H1 (cell line): Measurements from ENCODE around the gene HMCN1. TPM values are rescaled to one million over a fixed set of nuclear protein-coding genes. Genes with fewer than 3 reads are reported as not detected.

ENCODE experiments used
- CTCF ChIA-PET: fragments of 300-600 bp; sonication (Branson Sonifier 250); formaldehyde crosslinking; loops from one replicate; lab custom pipeline; 2021; ENCODE audit not compliant: partially characterized antibody; lab: Charles Lee
- POLR2A ChIA-PET: fragments of 300-600 bp; sonication (Branson Sonifier 250); formaldehyde crosslinking; loops from one replicate; lab custom pipeline; 2021; ENCODE audit warnings: inconsistent platforms; ENCODE audit not compliant: partially characterized antibody; lab: Charles Lee
- DNase-seq, 2 experiments: peaks; one replicate each; pipeline versions ENCODE4 v3.0.0 to v3.0.0-alpha.2; 2010 to 2022; ENCODE audit warnings: low spot score in 2 of 2, low read depth in 1 of 2, mixed read lengths in 1 of 2
- FAIRE-seq: peaks from 2 replicates; lab custom pipeline; 2011; peaks lifted over from hg19 to GRCh38; lab: Jason Lieb, UNC
- H2AFZ ChIP-seq: 2 replicates; pipeline ENCODE4 v1.8.1; 2012; ENCODE audit warnings: low read length, inconsistent platforms
- H2AK5ac ChIP-seq: 2 replicates; pipeline ENCODE4 v1.6.1; 2013; ENCODE audit warnings: low read depth, low read length
- H2BK120ac ChIP-seq: replicated peaks from 2 replicates; pipeline ENCODE3; 2013; ENCODE audit warnings: low read depth, low read length, inconsistent platforms
- H2BK12ac ChIP-seq: 2 replicates; pipeline ENCODE4 v1.6.1; 2013; ENCODE audit warnings: low read depth, low read length
- H2BK15ac ChIP-seq: 2 replicates; pipeline ENCODE4 v1.6.1; 2013; ENCODE audit warnings: low read length
- H2BK20ac ChIP-seq: 2 replicates; pipeline ENCODE4 v1.6.1; 2013; ENCODE audit warnings: low read length
- H2BK5ac ChIP-seq: 2 replicates; pipeline ENCODE4 v1.6.1; 2013; ENCODE audit warnings: low read depth, low read length
- H3K14ac ChIP-seq: 2 replicates; pipeline ENCODE4 v1.6.1; 2013; ENCODE audit warnings: inconsistent platforms; ENCODE audit not compliant: insufficient read length
- H3K18ac ChIP-seq: 2 replicates; pipeline ENCODE4 v1.6.1; 2013; ENCODE audit warnings: low read length; ENCODE audit errors: extremely low read depth
- H3K23ac ChIP-seq: 2 replicates; pipeline ENCODE4 v1.6.1; 2013; ENCODE audit warnings: inconsistent platforms; ENCODE audit not compliant: insufficient read length
- H3K23me2 ChIP-seq: 2 replicates; pipeline ENCODE4 v1.6.1; 2013; ENCODE audit warnings: low read depth, low read length
- H3K27ac ChIP-seq: 2 replicates; pipeline ENCODE4 v1.6.1; 2011; ENCODE audit warnings: low read depth, low read length, inconsistent platforms
- H3K27me3 ChIP-seq, 4 experiments: replicated peaks in 1 of 4; 1 replicate in 1 of 4; 2 replicates in 3 of 4; pipeline versions ENCODE4 v1.6.1 to v1.8.1; 2011 to 2013; ENCODE audit warnings: low read length in 3 of 4, mild to moderate bottlenecking in 3 of 4, inconsistent platforms in 2 of 4, mixed read lengths in 2 of 4, moderate library complexity in 1 of 4; ENCODE audit not compliant: control insufficient read depth in 3 of 4, insufficient read depth in 3 of 4; ENCODE audit errors: extremely low read depth in 1 of 4
- H3K36me3 ChIP-seq, 4 experiments: 2 replicates each; pipeline versions ENCODE4 v1.6.1 to v1.8.1; 2011 to 2013; ENCODE audit warnings: mild to moderate bottlenecking in 4 of 4, low read length in 3 of 4, moderate library complexity in 2 of 4, control low read depth in 1 of 4, inconsistent platforms in 1 of 4; ENCODE audit not compliant: insufficient read depth in 4 of 4, control insufficient read depth in 2 of 4
- H3K4ac ChIP-seq: replicated peaks from 2 replicates; pipeline ENCODE3; 2013; ENCODE audit warnings: low read length, low read depth, mixed read lengths, inconsistent platforms; ENCODE audit not compliant: insufficient read length
- H3K4me1 ChIP-seq, 4 experiments: replicated peaks in 1 of 4; 1 replicate in 1 of 4; 2 replicates in 3 of 4; pipeline versions ENCODE4 v1.6.1 to v1.8.1; 2011 to 2013; ENCODE audit warnings: low read length in 3 of 4, inconsistent platforms in 2 of 4, mixed read lengths in 1 of 4; ENCODE audit not compliant: insufficient read depth in 4 of 4, control insufficient read depth in 3 of 4
- H3K4me2 ChIP-seq, 2 experiments: 2 replicates each; pipeline versions ENCODE4 v1.6.1 to v1.8.1; 2011 to 2013; ENCODE audit warnings: low read depth in 2 of 2, low read length in 2 of 2, control low read depth in 1 of 2, inconsistent platforms in 1 of 2, mild to moderate bottlenecking in 1 of 2; ENCODE audit not compliant: insufficient read depth in 1 of 2
- H3K4me3 ChIP-seq, 4 experiments: fragments of 200-600, 300-600 bp in 1 of 4; sonication (generic), shearing (Covaris generic), sonication (Bioruptor Twin) in 1 of 4; 2 replicates each; pipeline versions ENCODE4 v1.5.1 to v1.8.1; 2011 to 2016; ENCODE audit warnings: low read length in 4 of 4, low read depth in 3 of 4, control low read depth in 2 of 4, inconsistent platforms in 2 of 4, mild to moderate bottlenecking in 2 of 4, mixed read lengths in 1 of 4, moderate library complexity in 1 of 4; ENCODE audit not compliant: insufficient read depth in 2 of 4; ENCODE audit errors: extremely low read depth in 1 of 4
- H3K56ac ChIP-seq: replicated peaks from 2 replicates; pipeline ENCODE3; 2013; ENCODE audit warnings: low read depth, mild to moderate bottlenecking, mixed read lengths, low read length, inconsistent platforms; ENCODE audit not compliant: insufficient read length
- H3K79me1 ChIP-seq: 2 replicates; pipeline ENCODE4 v1.6.1; 2013; ENCODE audit warnings: low read depth, low read length, control low read depth
- H3K79me2 ChIP-seq, 2 experiments: 2 replicates each; pipeline versions ENCODE4 v1.6.1 to v1.8.1; 2012 to 2013; ENCODE audit warnings: low read length in 2 of 2, mild to moderate bottlenecking in 2 of 2, inconsistent platforms in 1 of 2; ENCODE audit not compliant: insufficient read depth in 2 of 2, control insufficient read depth in 1 of 2
- H3K9ac ChIP-seq, 4 experiments: replicated peaks in 1 of 4; 1 replicate in 1 of 4; 2 replicates in 3 of 4; pipeline versions ENCODE4 v1.6.1 to v1.8.1; 2011 to 2013; ENCODE audit warnings: low read depth in 3 of 4, low read length in 3 of 4, control low read depth in 2 of 4, mild to moderate bottlenecking in 2 of 4, moderate library complexity in 2 of 4, inconsistent platforms in 1 of 4; ENCODE audit errors: extremely low read depth in 1 of 4
- H3K9me3 ChIP-seq, 2 experiments: 2 replicates each; pipeline versions ENCODE4 v1.6.1 to v1.8.1; 2012 to 2013; ENCODE audit warnings: mild to moderate bottlenecking in 2 of 2, moderate library complexity in 2 of 2, control low read depth in 1 of 2, inconsistent platforms in 1 of 2, low read depth in 1 of 2, low read length in 1 of 2, mixed read lengths in 1 of 2; ENCODE audit not compliant: insufficient read depth in 2 of 2
- H4K20me1 ChIP-seq, 2 experiments: replicated peaks in 1 of 2; 2 replicates each; pipeline versions ENCODE3 to v1.8.1; 2011 to 2013; ENCODE audit warnings: inconsistent platforms in 2 of 2, low read length in 2 of 2, mild to moderate bottlenecking in 1 of 2; ENCODE audit not compliant: insufficient read depth in 2 of 2, control insufficient read depth in 1 of 2
- H4K5ac ChIP-seq: 2 replicates; pipeline ENCODE4 v1.6.1; 2013; ENCODE audit warnings: low read length, low read depth, mixed read lengths, inconsistent platforms; ENCODE audit not compliant: insufficient read length
- H4K8ac ChIP-seq: 2 replicates; pipeline ENCODE4 v1.8.0; 2013; ENCODE audit warnings: mild to moderate bottlenecking, moderate library complexity, low read length, inconsistent platforms; ENCODE audit not compliant: insufficient read depth; ENCODE audit errors: extremely low read depth
- H4K91ac ChIP-seq: replicated peaks from 2 replicates; pipeline ENCODE3; 2013; ENCODE audit warnings: low read length, mixed read lengths, inconsistent platforms; ENCODE audit not compliant: insufficient read length
- GABPA ChIP-seq: IDR thresholded peaks from 2 replicates; pipeline ENCODE4 v1.6.1; 2011; ENCODE audit warnings: mild to moderate bottlenecking, low read length, moderate library complexity, borderline replicate concordance; ENCODE audit not compliant: insufficient read depth
- PHF8 ChIP-seq: fragments of 200-600 bp; sonication (generic); conservative IDR thresholded peaks from 2 replicates; pipeline ENCODE4 v1.7.1; 2012; ENCODE audit warnings: low read depth, mild to moderate bottlenecking, inconsistent platforms, low read length, moderate library complexity
- TEAD4 ChIP-seq: IDR thresholded peaks from 2 replicates; pipeline ENCODE4 v1.6.1; 2012; ENCODE audit warnings: low read depth, low read length, inconsistent platforms, mixed read lengths
- WGBS, 2 experiments: shearing (Covaris generic) in 1 of 2; methylation state at CpG; one replicate each; pipeline versions ENCODE4 v1.1.6 to v1.1.7; 2013 to 2015; ENCODE audit warnings: low lambda C conversion rate in 2 of 2, mixed read lengths in 2 of 2, inconsistent platforms in 1 of 2, low coverage in 1 of 2, missing lambda C conversion rate in 1 of 2; ENCODE audit not compliant: insufficient replicate concordance in 2 of 2, insufficient coverage in 1 of 2, insufficient read length in 1 of 2; ENCODE audit errors: extremely low coverage in 1 of 2, missing lambda C conversion rate in 1 of 2; 5-methylcytosine and 5-hydroxymethylcytosine counted together
- polyA plus RNA-seq, 7 experiments: library from polyadenylated mRNA; depleted of rRNA in 3 of 7; stranded (reverse) in 5 of 7; unstranded in 2 of 7; fragments of >200 nt in 5 of 7; fragments of 200-250 nt in 2 of 7; gene quantifications; 1 replicate in 5 of 7; 2 replicates in 1 of 7; 4 replicates in 1 of 7; pipeline versions ENCODE4 v1.2.1 to v1.2.3, GENCODE V29; 2011 to 2013; ENCODE audit warnings: missing spikeins in 2 of 7, mixed read lengths in 2 of 7
- total RNA-seq: library from RNA; stranded (reverse); fragmentation: NEBNext Ultra II Directional; extraction: Animal tissue kit (Norgen Biotek cat#: 25700); gene quantifications from 2 replicates; pipeline ENCODE4 v1.2.1, GENCODE V29; 2021

Gene HMCN1
- total and polyA plus RNA-seq, 2 of the 8 experiments (the other 6 are each of a cell fraction or from before 2014, with no cell fraction given) = 13.8 to 14.6 TPM

GRCh38 chr1:186027621-186028020, 293.4 kb downstream of the HMCN1 start:
- no peaks in the 10 kb centered on the region for H3K4me1 ChIP-seq
- no peaks in the 10 kb centered on the region for H3K27me3 ChIP-seq
- no peak overlapping the region for H2BK12ac ChIP-seq
- no peak overlapping the region for H2BK120ac ChIP-seq
- H3K79me2 ChIP-seq = no peaks in the 10 kb centered on the region
- H3K14ac ChIP-seq = no peak overlapping the region
- no peak for FAIRE-seq
- no peaks in the 10 kb centered on the region for H3K9me3 ChIP-seq
- H3K23me2 ChIP-seq = no peaks in the 10 kb centered on the region
- no peak overlapping the region for H3K56ac ChIP-seq
- H2AFZ ChIP-seq = no peak overlapping the region
- H3K9ac ChIP-seq = no peak overlapping the region
- H3K4ac ChIP-seq = no peak overlapping the region
- H4K8ac ChIP-seq = no peak overlapping the region
- no peak overlapping the region for H2BK20ac ChIP-seq
- H3K4me3 ChIP-seq = no peak overlapping the region
- ChIA-PET CTCF (interaction anchor here (0.6 to 1.0 kb wide), 2 partner anchors 35 to 56 kb away, joined by 3 to 5 read pairs; no protein-coding TSS in a partner anchor), POLR2A (no interaction called here)
- WGBS, 2 experiments = 82% methylated on average over 3 of the region's 3 CpGs; no CpG with 5 or more reads in 1 of the 2 experiments
- H3K23ac ChIP-seq = no peak overlapping the region
- H2BK5ac ChIP-seq = no peak overlapping the region
- H3K36me3 ChIP-seq = no peaks in the 10 kb centered on the region
- H2BK15ac ChIP-seq = no peak overlapping the region
- H4K5ac ChIP-seq = no peak overlapping the region
- H3K4me2 ChIP-seq = no peak overlapping the region
- no peak for DNase-seq
- no peaks in the 10 kb centered on the region for H3K79me1 ChIP-seq
- no peaks in the 10 kb centered on the region for H4K20me1 ChIP-seq
- H4K91ac ChIP-seq = no peak overlapping the region
- H3K18ac ChIP-seq = no peak overlapping the region
- H2AK5ac ChIP-seq = no peak overlapping the region
- H3K27ac ChIP-seq = no peak overlapping the region
- TF ChIP-seq TEAD4 = no peak
- no peak for TF ChIP-seq PHF8
- no peak for TF ChIP-seq GABPA
